Esophagus (tissue), 2 donors: ENCODE results near the gene RNASEH1. TPM values are rescaled to one million over a fixed set of nuclear protein-coding genes. Genes with fewer than 3 reads are reported as not detected.
"Not testable (repeated sequence)": the region's sequence is repeated elsewhere in the genome, so short reads cannot be mapped to it uniquely, and the experiment has no call there.

Experiments used
- H3K27ac ChIP-seq, 2 donors: one replicate each; pipeline ENCODE4 v1.5.1; 2013; ENCODE audit warnings: low read depth in 2 of 2, mild to moderate bottlenecking in 2 of 2, inconsistent platforms in 1 of 2, low read length in 1 of 2, moderate library complexity in 1 of 2
- H3K27me3 ChIP-seq, 2 donors: one replicate each; pipeline ENCODE4 v1.6.1; 2013; ENCODE audit warnings: low read length in 2 of 2, control low read depth in 1 of 2, mild to moderate bottlenecking in 1 of 2; ENCODE audit not compliant: insufficient read depth in 2 of 2, control insufficient read depth in 1 of 2
- H3K36me3 ChIP-seq, 2 donors: one replicate each; pipeline ENCODE4 v1.6.1; 2013; ENCODE audit warnings: low read length in 1 of 2; ENCODE audit not compliant: control insufficient read depth in 2 of 2, insufficient read depth in 2 of 2
- H3K4me1 ChIP-seq, 2 donors: one replicate each; pipeline ENCODE4 v1.6.1; 2013; ENCODE audit warnings: low read length in 1 of 2; ENCODE audit not compliant: control insufficient read depth in 2 of 2, insufficient read depth in 2 of 2
- H3K4me3 ChIP-seq, 2 donors: one replicate each; pipeline ENCODE4 v1.5.1; 2013; ENCODE audit warnings: low read length in 2 of 2, mild to moderate bottlenecking in 2 of 2, low read depth in 1 of 2, moderate library complexity in 1 of 2
- H3K9me3 ChIP-seq, 2 donors: one replicate each; pipeline ENCODE4 v1.6.1; 2013; ENCODE audit warnings: mild to moderate bottlenecking in 2 of 2, low read depth in 1 of 2, low read length in 1 of 2, moderate library complexity in 1 of 2; ENCODE audit not compliant: control insufficient read depth in 2 of 2, insufficient read depth in 1 of 2
- WGBS, 2 donors: extraction: QIAGEN DNeasy Blood & Tissue Kit; methylation state at CpG; one replicate each; pipeline ENCODE4 v1.1.7; 2013; 5-methylcytosine and 5-hydroxymethylcytosine counted together
- polyA plus RNA-seq, 2 donors: library from polyadenylated mRNA; stranded (reverse); fragments of 200-250 nt; gene quantifications; one replicate each; pipeline ENCODE4 v1.2.3, GENCODE V29; 2013
- donor health status: healthy with polysubstance abuse.
- donor health status: Bipolar disorder and iron deficiency.

The RNASEH1 gene
- polyA plus RNA-seq, 2 donors, result 5.7 to 10.1 TPM

DNA sequence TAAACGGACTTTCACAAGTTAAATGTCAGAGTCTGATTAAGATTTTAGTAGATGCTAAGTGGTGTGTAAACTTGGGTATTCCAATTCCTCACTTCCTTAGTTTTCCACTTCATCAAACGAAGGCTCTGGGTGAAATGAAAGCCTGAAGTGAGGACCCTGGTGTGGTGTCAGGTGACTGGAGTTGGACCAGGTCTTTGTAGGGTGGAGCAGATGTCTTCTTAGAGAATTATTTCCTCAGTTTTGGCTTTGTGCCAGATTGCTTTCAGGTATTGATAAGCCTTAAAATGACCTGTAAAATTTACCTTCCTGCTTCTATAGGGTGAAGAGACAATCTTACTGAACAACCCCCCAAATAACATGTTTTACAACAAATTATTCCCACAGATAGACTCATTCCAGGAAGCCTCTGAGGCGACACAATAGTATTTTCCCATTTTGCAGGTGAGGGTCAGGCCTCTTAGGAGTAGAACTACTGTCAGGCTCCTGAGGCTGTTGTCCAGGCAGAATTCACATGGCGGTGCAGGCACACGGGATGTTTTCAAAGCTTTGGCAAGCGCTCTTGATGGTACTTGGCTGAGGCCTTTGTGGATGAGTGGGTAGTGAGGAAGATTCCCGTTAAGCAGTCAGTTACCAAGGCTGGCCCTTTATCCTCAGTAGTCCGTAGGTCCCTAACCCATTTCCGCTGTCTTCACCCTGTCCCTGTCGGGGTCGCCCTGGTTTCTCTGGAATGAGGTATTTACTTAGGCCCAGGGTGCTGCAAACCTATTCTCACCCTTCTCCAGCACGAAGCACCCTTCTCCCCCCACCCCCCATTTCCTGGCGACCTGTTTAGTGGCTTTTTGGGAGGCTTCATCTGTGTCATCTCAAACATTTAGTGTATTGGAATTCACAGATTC lies 23.5 kb upstream of the RNASEH1 start:
- WGBS, 2 donors, result 81 to 85% methylated on average over 13 of the region's 13 CpGs
- Histone ChIP-seq H3K9me3 (no peaks in the 10 kb centered on the region), H3K4me3 (no peak overlapping the region), H3K4me1 (no peaks in the 10 kb centered on the region), H3K27ac (no peak overlapping the region), H3K36me3 (peaks cover 7 to 24% of the 10 kb centered on the region in 2 donors), H3K27me3 (no peaks in the 10 kb centered on the region)

DNA sequence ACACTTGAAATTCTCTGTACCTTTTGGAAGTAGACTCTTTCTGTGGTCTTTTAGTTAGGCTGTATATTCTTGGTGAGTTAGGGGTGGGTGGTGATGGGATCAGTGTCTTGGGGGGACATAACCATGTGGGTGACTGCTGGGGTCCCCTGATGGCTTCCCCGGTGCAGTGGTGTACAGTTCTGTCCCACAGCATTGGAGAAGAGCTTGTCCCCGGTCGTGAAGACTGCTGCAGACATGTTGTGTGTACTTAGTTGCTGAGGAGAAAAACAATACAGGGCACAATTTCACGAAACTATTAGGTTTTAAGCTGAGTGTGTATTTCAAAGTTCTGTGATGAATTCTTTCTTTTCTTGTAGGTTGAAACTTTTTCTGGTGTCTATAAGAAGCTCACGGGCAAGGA lies 22.3 kb upstream of the RNASEH1 start:
- no peaks in the 10 kb centered on the region for H3K4me1 ChIP-seq
- WGBS, 2 donors, result 77 to 81% methylated on average over 5 of the region's 5 CpGs

GRCh38 chr2:3578987-3579386 lies 20.9 kb upstream of the RNASEH1 start:
- H3K27ac ChIP-seq, result no peak overlapping the region
- H3K27me3 ChIP-seq, result no peaks in the 10 kb centered on the region
- H3K36me3 ChIP-seq, result peaks cover 7 to 21% of the 10 kb centered on the region in 2 donors
- WGBS, 2 donors, result 61 to 62% methylated on average over 5 of the region's 5 CpGs
- no peaks in the 10 kb centered on the region for H3K4me1 ChIP-seq
- H3K9me3 ChIP-seq, result no peaks in the 10 kb centered on the region
- peak overlapping the region in 1 of 2 donors; percentile 7 for H3K4me3 ChIP-seq

More for the DNA sequence above, 22.3 kb upstream of the RNASEH1 start:
- peaks cover 7 to 25% of the 10 kb centered on the region in 2 donors for H3K36me3 ChIP-seq
- H3K27me3 ChIP-seq, result no peaks in the 10 kb centered on the region
- no peaks in the 10 kb centered on the region for H3K9me3 ChIP-seq
- no peak overlapping the region for H3K4me3 ChIP-seq
- no peak overlapping the region for H3K27ac ChIP-seq

GRCh38 chr2:3576263-3576630 lies 18.1 kb upstream of the RNASEH1 start:
- peak overlapping the region in 1 of 2 donors; percentile 84 for H3K27ac ChIP-seq
- peaks cover 2 to 13% of the 10 kb centered on the region in 2 donors for H3K36me3 ChIP-seq
- not testable (repeated sequence) for H3K27me3 ChIP-seq, H3K9me3 ChIP-seq, H3K4me1 ChIP-seq
- peak overlapping the region; percentile 64 to 96 for H3K4me3 ChIP-seq
- WGBS, 2 donors, result 55 to 60% methylated on average over 10 of the region's 10 CpGs

- H3K9me3 ChIP-seq, result no peaks in the 10 kb centered on the region
- peak overlapping the region; percentile 80 to 84 for H3K27ac ChIP-seq
- WGBS, 2 donors, result 0 to 1% methylated on average over 54 of the region's 54 CpGs
- H3K36me3 ChIP-seq, result peaks cover 0 to 11% of the 10 kb centered on the region in 2 donors
- peak overlapping the region; percentile 64 to 96 for H3K4me3 ChIP-seq
- H3K27me3 ChIP-seq, result no peaks in the 10 kb centered on the region
- no peaks in the 10 kb centered on the region for H3K4me1 ChIP-seq
Observed at GRCh38 chr2:3575534-3576262, 17.6 kb upstream of the RNASEH1 start.

GRCh38 chr2:3574155-3574554 lies 16.0 kb upstream of the RNASEH1 start:
- WGBS, 2 donors, result 95 to 96% methylated on average over 11 of the region's 11 CpGs
- Histone ChIP-seq H3K4me1 (no peaks in the 10 kb centered on the region), H3K36me3 (peaks cover 0 to 6% of the 10 kb centered on the region in 2 donors), H3K4me3 (no peak overlapping the region), H3K27ac (no peak overlapping the region), H3K9me3 (no peaks in the 10 kb centered on the region), H3K27me3 (no peaks in the 10 kb centered on the region)

GRCh38 chr2:3572620-3573019 lies 14.5 kb upstream of the RNASEH1 start:
- WGBS, 2 donors, result 77 to 78% methylated on average over 2 of the region's 2 CpGs
- Histone ChIP-seq H3K27ac (no peak overlapping the region), H3K9me3 (no peaks in the 10 kb centered on the region), H3K36me3 (peaks cover 0 to 6% of the 10 kb centered on the region in 2 donors), H3K4me3 (no peak overlapping the region), H3K27me3 (no peaks in the 10 kb centered on the region), H3K4me1 (no peaks in the 10 kb centered on the region)

DNA sequence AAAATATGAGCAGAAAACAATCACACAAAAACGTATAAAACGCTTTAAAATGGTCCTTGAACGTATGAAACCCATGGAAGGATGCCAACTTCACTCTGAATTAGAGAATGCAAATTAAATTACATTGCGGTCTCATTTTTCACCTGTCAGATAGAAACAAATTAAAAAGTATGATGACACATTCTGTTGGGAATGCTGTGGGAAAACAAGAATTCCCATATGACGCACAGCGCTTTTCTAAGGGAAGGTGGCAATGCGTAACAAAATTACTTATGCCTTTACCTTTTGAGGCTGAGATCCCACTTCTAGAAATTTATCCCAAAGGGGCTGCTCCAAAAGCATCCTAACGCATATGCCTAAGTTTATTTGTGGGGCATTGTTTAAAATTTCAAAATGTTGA lies 13.2 kb upstream of the RNASEH1 start:
- H3K27me3 ChIP-seq, result no peaks in the 10 kb centered on the region
- H3K9me3 ChIP-seq, result no peaks in the 10 kb centered on the region
- H3K4me1 ChIP-seq, result no peaks in the 10 kb centered on the region
- WGBS, 2 donors, result 83 to 84% methylated on average over 8 of the region's 8 CpGs
- no peak overlapping the region for H3K27ac ChIP-seq
- no peaks in the 10 kb centered on the region for H3K36me3 ChIP-seq
- no peak overlapping the region for H3K4me3 ChIP-seq

- not testable (repeated sequence) for H3K27me3 ChIP-seq, H3K4me3 ChIP-seq, H3K27ac ChIP-seq, H3K9me3 ChIP-seq, H3K36me3 ChIP-seq, H3K4me1 ChIP-seq
- WGBS, 2 donors, result 88% methylated on average over 18 to 19 of the region's 23 CpGs
Observed at GRCh38 chr2:3569656-3570055, 11.5 kb upstream of the RNASEH1 start.
